Mesodermal cell (in vitro differentiated cells): ENCODE results near the gene ACTR5.

ENCODE experiments used
- H3K27ac ChIP-seq: 2 replicates; pipeline ENCODE4 v1.7.0; 2013; ENCODE audit warnings: mild to moderate bottlenecking, low read depth, low read length, moderate library complexity; ENCODE audit not compliant: severe bottlenecking
- H3K36me3 ChIP-seq: 2 replicates; pipeline ENCODE4 v1.7.1; 2013; ENCODE audit warnings: mild to moderate bottlenecking, low read length, moderate library complexity; ENCODE audit not compliant: control insufficient read depth, insufficient read depth
- H3K4me1 ChIP-seq: one replicate; pipeline ENCODE4 v1.7.1; 2013; ENCODE audit warnings: mild to moderate bottlenecking, low read length; ENCODE audit not compliant: insufficient read depth, control insufficient read depth, poor library complexity, severe bottlenecking
- H3K4me3 ChIP-seq: 2 replicates; pipeline ENCODE4 v1.7.0; 2013; ENCODE audit warnings: low read length, control low read depth, mild to moderate bottlenecking; ENCODE audit not compliant: insufficient read depth, poor library complexity, severe bottlenecking; ENCODE audit errors: extremely low read depth
- H3K9me3 ChIP-seq: 2 replicates; pipeline ENCODE4 v1.7.1; 2013; ENCODE audit warnings: mild to moderate bottlenecking, low read length, moderate library complexity; ENCODE audit not compliant: control insufficient read depth
- WGBS, 2 experiments: methylation state at CpG; one replicate each; pipeline ENCODE4 v1.1.5; 2013; ENCODE audit warnings: missing lambda C conversion rate in 2 of 2; ENCODE audit not compliant: insufficient coverage in 2 of 2; 5-methylcytosine and 5-hydroxymethylcytosine counted together

The ACTR5 gene

GRCh38 chr20:38723017-38723847 lies 25.0 kb upstream of the ACTR5 start:
- Histone ChIP-seq H3K9me3 (no peaks in the 10 kb centered on the region), H3K4me3 (peak overlapping the region; percentile 14), H3K27ac (no peak overlapping the region), H3K4me1 (peaks cover 3% of the 10 kb centered on the region), H3K36me3 (no peaks in the 10 kb centered on the region)
- 0 to 2% methylated on average over 35 to 40 of the region's 56 CpGs for WGBS, 2 experiments

GRCh38 chr20:38723848-38724625 lies 24.2 kb upstream of the ACTR5 start, which contains the start of gene SLC32A1:
Gene SLC32A1, plus strand, starts transcription at chr20:38724486. Its CDS starts 239 bp downstream, at chr20:38724725.
- H3K4me3 ChIP-seq, result peak within 1 kb of the TSS; percentile 14
- no peaks in the 10 kb centered on the region for H3K36me3 ChIP-seq
- no peak within 1 kb of the TSS for H3K27ac ChIP-seq
- no peaks in the 10 kb centered on the region for H3K9me3 ChIP-seq
- peaks cover 3% of the 10 kb centered on the region for H3K4me1 ChIP-seq
- 0 to 1% methylated on average over 40 to 70 of the region's 76 CpGs for WGBS, 2 experiments

GRCh38 chr20:38724626-38725147 lies 23.6 kb upstream of the ACTR5 start:
- Histone ChIP-seq H3K27ac (no peak overlapping the region), H3K9me3 (no peaks in the 10 kb centered on the region), H3K4me3 (no peak overlapping the region), H3K4me1 (peaks cover 3% of the 10 kb centered on the region), H3K36me3 (no peaks in the 10 kb centered on the region)
- 0 to 1% methylated on average over 39 to 46 of the region's 46 CpGs for WGBS, 2 experiments

- no peak overlapping the region for H3K4me3 ChIP-seq
- WGBS, 2 experiments, result 10 to 12% methylated on average over 15 of the region's 35 CpGs
These were observed 22.9 kb upstream of the ACTR5 start for GRCh38 chr20:38725148-38725901.

GRCh38 chr20:38725931-38726803 lies 22.1 kb upstream of the ACTR5 start:
- Histone ChIP-seq H3K27ac (no peak overlapping the region), H3K4me3 (no peak overlapping the region), H3K4me1 (peaks cover 3% of the 10 kb centered on the region), H3K36me3 (no peaks in the 10 kb centered on the region), H3K9me3 (no peaks in the 10 kb centered on the region)
- 4 to 8% methylated on average over 49 to 53 of the region's 53 CpGs for WGBS, 2 experiments

More at GRCh38 chr20:38725148-38725901, 22.9 kb upstream of the ACTR5 start:
- Histone ChIP-seq H3K27ac (no peak overlapping the region), H3K4me1 (peaks cover 3% of the 10 kb centered on the region), H3K36me3 (no peaks in the 10 kb centered on the region), H3K9me3 (no peaks in the 10 kb centered on the region)

- no peak overlapping the region for H3K27ac ChIP-seq
- peaks cover 3% of the 10 kb centered on the region for H3K4me1 ChIP-seq
- H3K9me3 ChIP-seq, result no peaks in the 10 kb centered on the region
- H3K4me3 ChIP-seq, result no peak overlapping the region
- 1 to 2% methylated on average over 38 to 40 of the region's 43 CpGs for WGBS, 2 experiments
- H3K36me3 ChIP-seq, result no peaks in the 10 kb centered on the region
These were observed 21.3 kb upstream of the ACTR5 start for GRCh38 chr20:38726804-38727606.

GRCh38 chr20:38727607-38728190 lies 20.6 kb upstream of the ACTR5 start:
- Histone ChIP-seq H3K9me3 (no peaks in the 10 kb centered on the region), H3K27ac (no peak overlapping the region), H3K36me3 (no peaks in the 10 kb centered on the region), H3K4me3 (no peak overlapping the region), H3K4me1 (peaks cover 3% of the 10 kb centered on the region)
- 6 to 7% methylated on average over 44 to 45 of the region's 46 CpGs for WGBS, 2 experiments

GRCh38 chr20:38728191-38728781 lies 20.0 kb upstream of the ACTR5 start:
- Histone ChIP-seq H3K9me3 (no peaks in the 10 kb centered on the region), H3K36me3 (no peaks in the 10 kb centered on the region), H3K4me3 (no peak overlapping the region), H3K4me1 (peaks cover 3% of the 10 kb centered on the region), H3K27ac (no peak overlapping the region)
- WGBS, 2 experiments, result 2% methylated on average over 40 to 49 of the region's 56 CpGs
